Measurements from ENCODE around the gene ABCD1. TPM values are rescaled to one million over a fixed set of nuclear protein-coding genes. Genes with fewer than 3 reads are reported as not detected.

The ABCD1 gene
- total RNA-seq, 1 experiment from 2014 or later: 44.4 TPM

DNA sequence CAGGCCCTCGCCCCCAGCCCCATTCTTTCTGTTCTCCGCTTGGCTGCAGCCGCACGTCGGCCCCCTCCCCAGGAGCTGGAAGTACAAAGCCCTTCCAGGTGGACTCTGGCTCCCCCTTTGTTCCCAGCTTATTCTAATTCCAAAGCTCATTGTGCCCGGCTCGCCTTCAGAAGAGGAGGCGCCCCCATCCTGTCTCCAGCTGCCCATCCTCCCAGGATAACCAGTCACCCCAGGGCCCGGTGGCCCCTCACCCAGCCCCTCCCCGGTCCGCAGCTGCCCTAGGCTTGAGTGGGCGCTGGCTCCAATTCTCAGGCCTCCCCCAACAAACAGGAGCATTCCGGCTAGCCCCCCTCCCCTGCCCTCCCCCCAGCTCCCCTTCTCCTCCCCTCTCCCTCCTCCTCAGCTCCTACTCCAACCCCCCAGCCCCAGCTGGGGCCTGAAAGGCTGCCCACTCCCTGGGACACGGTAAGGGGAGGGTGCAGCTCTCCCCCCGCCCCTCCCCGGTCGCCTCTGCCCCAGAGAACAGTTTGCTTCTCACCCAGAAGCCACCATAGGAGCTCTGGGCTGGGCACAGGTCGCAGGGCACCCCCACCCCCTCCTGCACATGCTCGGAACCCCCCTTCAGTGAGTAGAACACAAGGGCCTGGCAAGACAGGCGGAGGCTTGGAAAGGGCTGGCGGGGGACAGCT, 40.0 kb upstream of the ABCD1 start:
- Histone ChIP-seq H3K36me3 (ENCODE audit: low read depth, low read length) (no peaks in the 10 kb centered on the region), H3K9ac (ENCODE audit: low read length) (no peak overlapping the region), H3K79me2 (ENCODE audit: low read length) (peaks cover 3% of the 10 kb centered on the region), H3K9me3 (ENCODE audit: low read length) (no peaks in the 10 kb centered on the region), H3K27me3 (ENCODE audit: low read length) (no peaks in the 10 kb centered on the region), H3K27ac (ENCODE audit: low read length) (no peak overlapping the region), H3K4me2 (ENCODE audit: low read length) (no peak overlapping the region), H3K4me1 (ENCODE audit: insufficient read depth, low read length) (peaks cover 3% of the 10 kb centered on the region; the same call in 1 of the 2 replicates), H3K9me2 (replicated peaks; ENCODE audit: low read length) (no peaks in the 10 kb centered on the region), H4K20me1 (ENCODE audit: low read length) (no peaks in the 10 kb centered on the region), H3K4me3 (ENCODE audit: low read length) (no peak overlapping the region), H3F3A (ENCODE audit: low read length, unreplicated experiment) (no peaks in the 10 kb centered on the region), H2AFZ (ENCODE audit: low read length) (no peak overlapping the region)
- CTCF ChIA-PET: interaction anchor here (0.6 to 1.1 kb wide), 2 partner anchors 22 to 24 kb away, joined by 3 to 4 read pairs; no protein-coding TSS in a partner anchor
- ATAC-seq (no peak), DNase-seq (no peak)
- POLR2A ChIA-PET (ENCODE audit: unreplicated experiment): no interaction called here
- intact Hi-C loops (cut with micrococcal nuclease): no loop called here
- TF ChIP-seq, protein P1, sequence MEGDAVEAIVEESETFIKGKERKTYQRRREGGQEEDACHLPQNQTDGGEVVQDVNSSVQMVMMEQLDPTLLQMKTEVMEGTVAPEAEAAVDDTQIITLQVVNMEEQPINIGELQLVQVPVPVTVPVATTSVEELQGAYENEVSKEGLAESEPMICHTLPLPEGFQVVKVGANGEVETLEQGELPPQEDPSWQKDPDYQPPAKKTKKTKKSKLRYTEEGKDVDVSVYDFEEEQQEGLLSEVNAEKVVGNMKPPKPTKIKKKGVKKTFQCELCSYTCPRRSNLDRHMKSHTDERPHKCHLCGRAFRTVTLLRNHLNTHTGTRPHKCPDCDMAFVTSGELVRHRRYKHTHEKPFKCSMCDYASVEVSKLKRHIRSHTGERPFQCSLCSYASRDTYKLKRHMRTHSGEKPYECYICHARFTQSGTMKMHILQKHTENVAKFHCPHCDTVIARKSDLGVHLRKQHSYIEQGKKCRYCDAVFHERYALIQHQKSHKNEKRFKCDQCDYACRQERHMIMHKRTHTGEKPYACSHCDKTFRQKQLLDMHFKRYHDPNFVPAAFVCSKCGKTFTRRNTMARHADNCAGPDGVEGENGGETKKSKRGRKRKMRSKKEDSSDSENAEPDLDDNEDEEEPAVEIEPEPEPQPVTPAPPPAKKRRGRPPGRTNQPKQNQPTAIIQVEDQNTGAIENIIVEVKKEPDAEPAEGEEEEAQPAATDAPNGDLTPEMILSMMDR (conservative IDR thresholded peaks at IDR 0.05; ENCODE audit: low read depth, low read length): no peak
- TF ChIP-seq EZH2 (IDR thresholded peaks at IDR 0.05; ENCODE audit: low read length, unreplicated experiment): no peak
- no peak for TF ChIP-seq EZH2phosphoT487 (IDR thresholded peaks at IDR 0.05; ENCODE audit: borderline replicate concordance, low read length)
- BruUV-seq (replicated peaks): no TSS peak

GRCh38 chrX:153685156-153685536, 39.5 kb upstream of the ABCD1 start:
- DNase-seq (no peak), ATAC-seq (no peak)
- no peaks in the 10 kb centered on the region for H4K20me1 ChIP-seq (ENCODE audit: low read length)
- H2AFZ ChIP-seq (ENCODE audit: low read length): no peak overlapping the region
- H3K4me1 ChIP-seq (ENCODE audit: insufficient read depth, low read length): peaks cover 8% of the 10 kb centered on the region
- H3K4me3 ChIP-seq (ENCODE audit: low read length): no peak overlapping the region
- no peaks in the 10 kb centered on the region for H3F3A ChIP-seq (ENCODE audit: low read length, unreplicated experiment)
- no TSS peak for BruUV-seq (replicated peaks)
- no peaks in the 10 kb centered on the region for H3K27me3 ChIP-seq (ENCODE audit: low read length)
- ChIA-PET CTCF (interaction anchor here (0.6 to 1.1 kb wide), 2 partner anchors 22 to 23 kb away, joined by 3 to 4 read pairs; no protein-coding TSS in a partner anchor), POLR2A (ENCODE audit: unreplicated experiment) (no interaction called here)
- no peaks in the 10 kb centered on the region for H3K9me3 ChIP-seq (ENCODE audit: low read length)
- peaks cover 8% of the 10 kb centered on the region for H3K79me2 ChIP-seq (ENCODE audit: low read length)
- TF ChIP-seq, protein P1 (conservative IDR thresholded peaks at IDR 0.05; ENCODE audit: low read depth, low read length): no peak
- TF ChIP-seq EZH2 (IDR thresholded peaks at IDR 0.05; ENCODE audit: low read length, unreplicated experiment): no peak
- TF ChIP-seq EZH2phosphoT487 (IDR thresholded peaks at IDR 0.05; ENCODE audit: borderline replicate concordance, low read length): no peak
- no peaks in the 10 kb centered on the region for H3K9me2 ChIP-seq (replicated peaks; ENCODE audit: low read length)
- H3K9ac ChIP-seq (ENCODE audit: low read length): no peak overlapping the region
- intact Hi-C loops (cut with micrococcal nuclease): no loop called here
- H3K4me2 ChIP-seq (ENCODE audit: low read length): no peak overlapping the region
- H3K36me3 ChIP-seq (ENCODE audit: low read depth, low read length): no peaks in the 10 kb centered on the region
- no peak overlapping the region for H3K27ac ChIP-seq (ENCODE audit: low read length)
